Body of pancreas (tissue), 4 donors: Measurements from ENCODE around the gene CEP112.

Experiments used
- CTCF ChIP-seq, 7 experiments: fragments of 450-650 bp in 4 of 7; fragments of 200-600 bp in 3 of 7; sonication (generic) in 3 of 7; IDR thresholded peaks; one replicate each; pipeline ENCODE4 v1.5.1; 2016 to 2019; ENCODE audit warnings: antibody characterized with exemption in 7 of 7
- POLR2A ChIP-seq, 3 donors: fragments of 450-650 bp; IDR thresholded peaks; one replicate each; pipeline ENCODE4 v1.6.1; 2016; ENCODE audit warnings: antibody characterized with exemption in 3 of 3, mild to moderate bottlenecking in 2 of 3

GRCh38 chr17:65942592-65942991 lies 249.3 kb downstream of the CEP112 start:
- TF ChIP-seq CTCF (IDR thresholded peaks at IDR 0.05) = no peak
- TF ChIP-seq POLR2A (IDR thresholded peaks at IDR 0.05) = no peak
